Astrocyte (in vitro differentiated cells and primary cell): ENCODE data around the gene CD82. TPM values are rescaled to one million over a fixed set of nuclear protein-coding genes. Genes with fewer than 3 reads are reported as not detected.

Source experiments
- DNase-seq: peaks from one replicate; pipeline ENCODE4 v3.0.0-alpha.2; 2010; ENCODE audit warnings: low read depth
- FAIRE-seq: peaks from 2 replicates; lab custom pipeline; 2011; peaks lifted over from hg19 to GRCh38; lab: Jason Lieb, UNC
- H2AFZ ChIP-seq: 2 replicates; pipeline ENCODE4 v1.6.0; 2012; ENCODE audit warnings: low read depth, low read length, inconsistent platforms
- H3K27ac ChIP-seq: 2 replicates; pipeline ENCODE4 v1.5.1; 2011; ENCODE audit warnings: low read depth, low read length, inconsistent platforms
- H3K27me3 ChIP-seq: 2 replicates; pipeline ENCODE4 v1.6.0; 2011; ENCODE audit warnings: low read length, inconsistent platforms; ENCODE audit not compliant: insufficient read depth
- H3K36me3 ChIP-seq: 2 replicates; pipeline ENCODE4 v1.5.1; 2011; ENCODE audit warnings: low read length, inconsistent platforms; ENCODE audit not compliant: insufficient read depth
- H3K4me1 ChIP-seq: 2 replicates; pipeline ENCODE4 v1.5.1; 2011; ENCODE audit warnings: low read length, inconsistent platforms; ENCODE audit not compliant: insufficient read depth
- H3K4me2 ChIP-seq: 2 replicates; pipeline ENCODE4 v1.6.0; 2012; ENCODE audit warnings: low read length, inconsistent platforms
- H3K4me3 ChIP-seq: 2 replicates; pipeline ENCODE4 v1.5.1; 2011; ENCODE audit warnings: low read depth, mild to moderate bottlenecking, low read length, inconsistent platforms; ENCODE audit not compliant: insufficient read depth
- H3K79me2 ChIP-seq: 2 replicates; pipeline ENCODE4 v1.6.0; 2012; ENCODE audit warnings: mild to moderate bottlenecking, low read length, inconsistent platforms; ENCODE audit not compliant: insufficient read depth
- H3K9ac ChIP-seq: 2 replicates; pipeline ENCODE4 v1.6.0; 2012; ENCODE audit warnings: mild to moderate bottlenecking, low read length, inconsistent platforms
- H3K9me3 ChIP-seq: 2 replicates; pipeline ENCODE4 v1.5.1; 2012; ENCODE audit warnings: low read depth, mild to moderate bottlenecking, low read length, inconsistent platforms; ENCODE audit not compliant: insufficient read depth
- H4K20me1 ChIP-seq: 2 replicates; pipeline ENCODE4 v1.6.0; 2012; ENCODE audit warnings: low read length, inconsistent platforms; ENCODE audit not compliant: insufficient read depth
- H3K27ac Mint-ChIP-seq: one replicate; pipeline ENCODE4 v1.8.0; 2021; ENCODE audit warnings: mild to moderate bottlenecking, mixed read lengths; ENCODE audit not compliant: unreplicated experiment
- H3K27me3 Mint-ChIP-seq: one replicate; pipeline ENCODE4 v1.8.0; 2021; ENCODE audit warnings: low read depth, mixed read lengths; ENCODE audit not compliant: unreplicated experiment
- H3K36me3 Mint-ChIP-seq: one replicate; pipeline ENCODE4 v1.8.0; 2021; ENCODE audit warnings: low read depth, mixed read lengths; ENCODE audit not compliant: unreplicated experiment
- H3K4me1 Mint-ChIP-seq: one replicate; pipeline ENCODE4 v1.8.0; 2021; ENCODE audit warnings: low read depth, mixed read lengths; ENCODE audit not compliant: unreplicated experiment
- H3K4me3 Mint-ChIP-seq: one replicate; pipeline ENCODE4 v1.8.0; 2021; ENCODE audit warnings: mild to moderate bottlenecking, moderate library complexity, mixed read lengths; ENCODE audit not compliant: unreplicated experiment
- H3K9me3 Mint-ChIP-seq: one replicate; pipeline ENCODE4 v1.8.0; 2021; ENCODE audit warnings: mild to moderate bottlenecking, mixed read lengths; ENCODE audit not compliant: unreplicated experiment
- CTCF ChIP-seq: IDR thresholded peaks from 2 replicates; pipeline ENCODE4 v1.5.1; 2011; ENCODE audit warnings: low read depth, mild to moderate bottlenecking, inconsistent platforms, low read length, moderate library complexity; ENCODE audit not compliant: insufficient read depth
- EZH2 ChIP-seq: IDR thresholded peaks from 2 replicates; pipeline ENCODE4 v1.6.1; 2012; ENCODE audit warnings: mild to moderate bottlenecking, low read length, inconsistent platforms; ENCODE audit not compliant: insufficient read depth
- total RNA-seq: library from RNA; stranded (reverse); gene quantifications from 2 replicates; pipeline ENCODE4 v1.2.1, GENCODE V29; 2021

Gene CD82
- total RNA-seq, 1 donor from 2014 or later: 74.5 TPM

- DNase-seq (no peak), FAIRE-seq (no peak)
- Histone ChIP-seq H3K79me2 (no peaks in the 10 kb centered on the region), H3K4me2 (no peak overlapping the region), H4K20me1 (no peaks in the 10 kb centered on the region), H3K36me3 (no peaks in the 10 kb centered on the region), H2AFZ (no peak overlapping the region), H3K4me3 (no peak overlapping the region), H3K9ac (no peak overlapping the region), H3K27me3 (peaks cover 8% of the 10 kb centered on the region), H3K27ac (no peak overlapping the region), H3K9me3 (no peaks in the 10 kb centered on the region), H3K4me1 (peaks cover 14% of the 10 kb centered on the region)
- Mint-ChIP-seq H3K27me3 (peaks cover 51% of the 10 kb centered on the region), H3K4me3 (no peak overlapping the region), H3K4me1 (peaks cover 3% of the 10 kb centered on the region), H3K9me3 (peaks cover 5% of the 10 kb centered on the region), H3K36me3 (no peaks in the 10 kb centered on the region), H3K27ac (no peak overlapping the region)
- TF ChIP-seq EZH2: no peak
- no peak for TF ChIP-seq CTCF
Observed at GRCh38 chr11:44629732-44630345, 64.4 kb downstream of the CD82 start.

DNA sequence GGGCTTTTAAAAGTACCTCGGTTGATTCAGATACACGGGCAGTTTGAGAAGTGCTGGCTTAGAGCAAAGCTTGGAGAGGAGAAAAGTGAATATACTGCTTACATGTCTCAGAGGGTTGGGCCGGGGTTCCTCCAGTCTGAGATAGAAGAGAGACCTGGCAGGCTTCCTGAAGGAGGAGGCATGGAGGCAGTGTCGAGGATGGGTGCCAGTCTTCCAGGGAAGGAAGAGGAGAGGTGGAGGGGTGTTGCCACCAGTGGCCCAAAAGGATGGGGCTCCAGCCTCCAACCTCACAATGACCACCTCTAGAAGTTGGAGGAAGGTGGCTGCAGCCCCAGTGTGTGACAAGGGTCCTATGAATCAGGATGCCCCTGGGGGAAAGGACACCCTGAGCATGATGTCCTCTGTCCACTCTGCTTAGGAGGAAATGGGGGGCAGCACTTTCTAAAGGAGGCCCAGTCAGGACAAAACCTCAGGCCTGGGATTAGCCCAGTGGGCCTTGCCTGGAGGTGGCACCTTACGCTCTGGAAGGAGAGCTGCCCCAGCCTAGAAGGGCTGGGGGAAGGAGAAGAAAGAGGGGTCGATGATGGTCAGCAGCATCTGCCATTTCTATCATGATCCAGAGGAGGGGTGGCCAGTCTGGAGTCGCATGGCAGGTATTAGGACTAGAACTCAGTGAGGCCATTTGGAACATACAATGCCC lies 65.2 kb downstream of the CD82 start:
- Histone ChIP-seq H2AFZ (no peak overlapping the region), H3K79me2 (no peaks in the 10 kb centered on the region), H3K9me3 (no peaks in the 10 kb centered on the region), H4K20me1 (no peaks in the 10 kb centered on the region), H3K27ac (no peak overlapping the region), H3K27me3 (peaks cover 8% of the 10 kb centered on the region), H3K36me3 (no peaks in the 10 kb centered on the region), H3K4me3 (no peak overlapping the region), H3K4me2 (no peak overlapping the region), H3K4me1 (peaks cover 18% of the 10 kb centered on the region), H3K9ac (no peak overlapping the region)
- Mint-ChIP-seq H3K4me3 (no peak overlapping the region), H3K36me3 (no peaks in the 10 kb centered on the region), H3K27me3 (peaks cover 43% of the 10 kb centered on the region), H3K27ac (no peak overlapping the region), H3K9me3 (peaks cover 5% of the 10 kb centered on the region), H3K4me1 (peaks cover 3% of the 10 kb centered on the region)
- DNase-seq (no peak), FAIRE-seq (no peak)
- TF ChIP-seq EZH2: no peak

DNA sequence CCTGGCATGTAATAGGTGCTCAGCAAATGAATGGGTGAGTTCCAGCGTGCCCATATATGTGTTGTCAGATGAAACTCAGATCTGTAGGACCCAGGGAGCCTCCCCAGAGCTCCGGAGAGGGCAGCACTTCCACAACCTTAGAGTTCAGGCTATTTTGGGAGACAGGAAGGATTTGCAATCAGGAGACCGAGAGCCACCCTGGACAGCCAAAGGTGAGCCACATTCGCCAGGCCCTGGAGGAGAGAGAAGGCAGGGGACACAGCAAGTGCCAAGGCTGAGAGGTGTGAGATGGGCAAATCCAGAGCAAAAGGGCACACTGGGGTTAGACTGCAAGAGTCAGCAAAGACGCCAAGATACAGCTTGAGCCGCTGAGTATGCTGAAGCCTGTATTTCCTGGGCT lies 66.4 kb downstream of the CD82 start:
- FAIRE-seq (no peak), DNase-seq (no peak)
- Histone ChIP-seq H2AFZ (no peak overlapping the region), H3K4me2 (no peak overlapping the region), H3K36me3 (no peaks in the 10 kb centered on the region), H3K9ac (no peak overlapping the region), H4K20me1 (no peaks in the 10 kb centered on the region), H3K4me3 (no peak overlapping the region), H3K4me1 (peaks cover 18% of the 10 kb centered on the region), H3K9me3 (no peaks in the 10 kb centered on the region), H3K27me3 (peaks cover 5% of the 10 kb centered on the region), H3K27ac (no peak overlapping the region), H3K79me2 (no peaks in the 10 kb centered on the region)
- Mint-ChIP-seq H3K36me3 (no peaks in the 10 kb centered on the region), H3K27ac (no peak overlapping the region), H3K9me3 (peaks cover 1% of the 10 kb centered on the region), H3K4me3 (no peak overlapping the region), H3K27me3 (peaks cover 39% of the 10 kb centered on the region), H3K4me1 (peaks cover 3% of the 10 kb centered on the region)
- TF ChIP-seq EZH2: no peak
- no peak for TF ChIP-seq CTCF
